22Rv1 (cell line): Measurements from ENCODE around the gene PARVG.

Experiments
- ZFX ChIP-seq: fragments of 450-650 bp; IDR thresholded peaks from 2 replicates; pipeline ENCODE4 v1.6.1; 2017; ENCODE audit warnings: antibody characterized with exemption, borderline replicate concordance
- TF ChIP-seq, protein P1 (sequence below): fragments of 450-650 bp; IDR thresholded peaks from 2 replicates; pipeline ENCODE4 v1.5.1; 2017; ENCODE audit warnings: mild to moderate bottlenecking

DNA sequence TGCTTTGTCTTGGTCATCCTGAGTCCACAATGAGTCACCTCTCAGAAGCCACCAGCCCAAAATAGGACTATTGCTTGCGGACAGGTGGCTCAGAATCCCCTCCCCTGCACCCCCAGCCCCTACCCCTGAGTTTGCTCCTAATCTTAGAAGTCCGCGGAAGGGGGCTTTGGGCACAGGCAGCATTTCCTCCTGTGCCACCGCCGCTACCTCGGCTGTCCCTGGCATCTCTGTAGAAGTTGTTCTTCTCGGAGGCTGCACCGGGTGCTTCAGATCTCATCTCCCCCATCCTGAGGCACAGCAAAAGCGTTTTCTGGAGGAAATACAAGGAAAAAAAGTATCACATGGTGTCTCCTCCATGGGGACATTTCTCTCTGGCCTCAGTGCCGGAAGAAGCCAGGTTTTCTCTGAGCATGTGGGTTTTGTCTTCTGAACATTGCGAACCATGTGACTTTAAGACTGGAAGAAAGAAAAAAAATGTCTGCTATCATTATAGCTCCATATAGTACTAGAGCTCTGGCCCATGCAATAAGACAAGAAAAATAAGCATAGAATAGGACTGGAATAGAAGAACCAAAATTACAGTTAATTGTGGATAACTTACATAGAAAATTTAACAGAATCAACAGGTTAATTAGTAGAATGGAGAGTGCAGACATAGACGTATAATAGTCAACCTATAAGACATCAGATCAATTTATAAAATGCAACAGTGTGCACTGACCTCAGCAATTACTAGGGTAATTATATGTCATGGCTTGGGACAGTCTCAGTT, 68.8 kb downstream of the PARVG start:
- TF ChIP-seq, protein P1, sequence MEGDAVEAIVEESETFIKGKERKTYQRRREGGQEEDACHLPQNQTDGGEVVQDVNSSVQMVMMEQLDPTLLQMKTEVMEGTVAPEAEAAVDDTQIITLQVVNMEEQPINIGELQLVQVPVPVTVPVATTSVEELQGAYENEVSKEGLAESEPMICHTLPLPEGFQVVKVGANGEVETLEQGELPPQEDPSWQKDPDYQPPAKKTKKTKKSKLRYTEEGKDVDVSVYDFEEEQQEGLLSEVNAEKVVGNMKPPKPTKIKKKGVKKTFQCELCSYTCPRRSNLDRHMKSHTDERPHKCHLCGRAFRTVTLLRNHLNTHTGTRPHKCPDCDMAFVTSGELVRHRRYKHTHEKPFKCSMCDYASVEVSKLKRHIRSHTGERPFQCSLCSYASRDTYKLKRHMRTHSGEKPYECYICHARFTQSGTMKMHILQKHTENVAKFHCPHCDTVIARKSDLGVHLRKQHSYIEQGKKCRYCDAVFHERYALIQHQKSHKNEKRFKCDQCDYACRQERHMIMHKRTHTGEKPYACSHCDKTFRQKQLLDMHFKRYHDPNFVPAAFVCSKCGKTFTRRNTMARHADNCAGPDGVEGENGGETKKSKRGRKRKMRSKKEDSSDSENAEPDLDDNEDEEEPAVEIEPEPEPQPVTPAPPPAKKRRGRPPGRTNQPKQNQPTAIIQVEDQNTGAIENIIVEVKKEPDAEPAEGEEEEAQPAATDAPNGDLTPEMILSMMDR: no peak
- TF ChIP-seq ZFX: no peak
